Mesenchymal stem cell (in vitro differentiated cells and primary cell): ENCODE results near the gene BUD31.

Experiments
- DNase-seq: peaks from one replicate; pipeline ENCODE4 v3.0.0-alpha.2; 2013
- H2AFZ ChIP-seq: one replicate; pipeline ENCODE4 v1.6.1; 2013; ENCODE audit warnings: low read depth, mild to moderate bottlenecking, control low read depth, inconsistent platforms, low read length, moderate library complexity
- H2AK5ac ChIP-seq: 2 replicates; pipeline ENCODE4 v1.6.1; 2013; ENCODE audit warnings: low read length, moderate library complexity, mild to moderate bottlenecking, inconsistent platforms; ENCODE audit not compliant: severe bottlenecking
- H2BK120ac ChIP-seq: one replicate; pipeline ENCODE4 v1.6.1; 2013; ENCODE audit warnings: low read depth, mild to moderate bottlenecking, inconsistent platforms, low read length, moderate library complexity
- H2BK12ac ChIP-seq, 2 experiments: one replicate each; pipeline ENCODE4 v1.6.1; 2013; ENCODE audit warnings: inconsistent platforms in 2 of 2, low read length in 2 of 2, mild to moderate bottlenecking in 2 of 2, moderate library complexity in 2 of 2, control low read depth in 1 of 2
- H2BK15ac ChIP-seq: one replicate; pipeline ENCODE4 v1.6.1; 2013; ENCODE audit warnings: mild to moderate bottlenecking, low read depth, inconsistent platforms; ENCODE audit not compliant: poor library complexity, severe bottlenecking
- H2BK5ac ChIP-seq: 2 replicates; pipeline ENCODE4 v1.6.1; 2013; ENCODE audit warnings: low read depth, mild to moderate bottlenecking, low read length, control low read depth, inconsistent platforms; ENCODE audit not compliant: poor library complexity, severe bottlenecking
- H3K14ac ChIP-seq, 2 experiments: one replicate each; pipeline ENCODE4 v1.6.1; 2013; ENCODE audit warnings: inconsistent platforms in 2 of 2, low read length in 2 of 2, control low read depth in 1 of 2, mild to moderate bottlenecking in 1 of 2, moderate library complexity in 1 of 2
- H3K18ac ChIP-seq, 2 experiments: one replicate each; pipeline ENCODE4 v1.6.1; 2013; ENCODE audit warnings: inconsistent platforms in 2 of 2, low read length in 2 of 2, control low read depth in 1 of 2, low read depth in 1 of 2, mild to moderate bottlenecking in 1 of 2
- H3K23ac ChIP-seq, 2 experiments: one replicate each; pipeline ENCODE4 v1.6.1; 2013; ENCODE audit warnings: inconsistent platforms in 2 of 2, low read length in 2 of 2, mild to moderate bottlenecking in 2 of 2, moderate library complexity in 2 of 2, control low read depth in 1 of 2
- H3K27ac ChIP-seq: 2 replicates; pipeline ENCODE4 v1.5.1; 2013; ENCODE audit warnings: mild to moderate bottlenecking, moderate library complexity, low read length, control low read depth, inconsistent platforms; ENCODE audit not compliant: poor library complexity, severe bottlenecking
- H3K27me3 ChIP-seq, 2 experiments: 2 replicates each; pipeline versions ENCODE4 v1.6.1 to v1.7.0; 2013; ENCODE audit warnings: low read length in 2 of 2, mild to moderate bottlenecking in 2 of 2, moderate library complexity in 2 of 2, control low read depth in 1 of 2, inconsistent platforms in 1 of 2; ENCODE audit not compliant: control insufficient read depth in 1 of 2, insufficient read depth in 1 of 2
- H3K36me3 ChIP-seq, 2 experiments: 2 replicates each; pipeline versions ENCODE4 v1.6.1 to v1.7.0; 2013; ENCODE audit warnings: low read length in 2 of 2, control low read depth in 1 of 2, inconsistent platforms in 1 of 2, low read depth in 1 of 2, mild to moderate bottlenecking in 1 of 2; ENCODE audit not compliant: insufficient read depth in 2 of 2, control insufficient read depth in 1 of 2
- H3K4ac ChIP-seq, 2 experiments: one replicate each; pipeline ENCODE4 v1.6.1; 2013; ENCODE audit warnings: inconsistent platforms in 2 of 2, low read length in 2 of 2, mild to moderate bottlenecking in 2 of 2, moderate library complexity in 2 of 2, control low read depth in 1 of 2, low read depth in 1 of 2
- H3K4me1 ChIP-seq: 2 replicates; pipeline ENCODE4 v1.6.1; 2013; ENCODE audit warnings: low read depth, low read length, control low read depth; ENCODE audit not compliant: control insufficient read depth, insufficient read depth
- H3K4me2 ChIP-seq: 2 replicates; pipeline ENCODE4 v1.6.1; 2013; ENCODE audit warnings: low read length, mild to moderate bottlenecking, inconsistent platforms; ENCODE audit not compliant: poor library complexity, severe bottlenecking
- H3K4me3 ChIP-seq, 2 experiments: 2 replicates each; pipeline versions ENCODE4 v1.5.1 to v1.7.0; 2013; ENCODE audit warnings: low read length in 2 of 2, mild to moderate bottlenecking in 2 of 2, control low read depth in 1 of 2, low read depth in 1 of 2; ENCODE audit not compliant: insufficient read depth in 1 of 2
- H3K79me1 ChIP-seq: replicated peaks from 2 replicates; pipeline ENCODE4 v1.6.1; 2013; ENCODE audit warnings: mild to moderate bottlenecking, control low read depth, low read length, inconsistent platforms; ENCODE audit not compliant: poor library complexity, severe bottlenecking
- H3K9ac ChIP-seq: 2 replicates; pipeline ENCODE4 v1.7.0; 2013; ENCODE audit warnings: mild to moderate bottlenecking, low read length, moderate library complexity
- H3K9me3 ChIP-seq: 2 replicates; pipeline ENCODE4 v1.7.0; 2013; ENCODE audit warnings: mild to moderate bottlenecking, low read length; ENCODE audit not compliant: control insufficient read depth
- H4K8ac ChIP-seq: one replicate; pipeline ENCODE4 v1.6.1; 2013; ENCODE audit warnings: inconsistent platforms, mild to moderate bottlenecking, low read length, moderate library complexity
- H4K91ac ChIP-seq: one replicate; pipeline ENCODE4 v1.6.1; 2013; ENCODE audit warnings: mild to moderate bottlenecking, low read length, inconsistent platforms
- WGBS: methylation state at CpG from one replicate; pipeline ENCODE4 v1.1.7; 2013; ENCODE audit warnings: mixed read lengths; 5-methylcytosine and 5-hydroxymethylcytosine counted together

Gene BUD31

GRCh38 chr7:99404235-99404976, 4.4 kb upstream of the BUD31 start:
- Histone ChIP-seq H3K4me3 (peak overlapping the region in 1 of 2 experiments; percentile 22), H3K4me2 (no peak overlapping the region), H3K9me3 (no peaks in the 10 kb centered on the region), H4K91ac (no peak overlapping the region), H3K27me3 (no peaks in the 10 kb centered on the region), H4K8ac (no peak overlapping the region), H2BK12ac (no peak overlapping the region), H3K4me1 (peaks cover 19% of the 10 kb centered on the region), H3K79me1 (peaks cover 30% of the 10 kb centered on the region), H3K36me3 (peaks cover 42 to 51% of the 10 kb centered on the region in 2 experiments), H2AFZ (no peak overlapping the region), H3K14ac (no peak overlapping the region), H3K4ac (no peak overlapping the region), H3K27ac (no peak overlapping the region), H3K18ac (no peak overlapping the region), H2BK5ac (no peak overlapping the region), H2BK120ac (no peak overlapping the region), H2BK15ac (no peak overlapping the region), H3K9ac (peak overlapping the region; percentile 42), H2AK5ac (no peak overlapping the region), H3K23ac (no peak overlapping the region)
- peak; percentile 37 for DNase-seq
- 91% methylated on average over 18 of the region's 18 CpGs for WGBS

GRCh38 chr7:99404977-99405320, 3.8 kb upstream of the BUD31 start:
- H3K14ac ChIP-seq, result no peak overlapping the region
- peaks cover 19% of the 10 kb centered on the region for H3K4me1 ChIP-seq
- H3K27me3 ChIP-seq, result no peaks in the 10 kb centered on the region
- H4K91ac ChIP-seq, result no peak overlapping the region
- H2AK5ac ChIP-seq, result no peak overlapping the region
- no peak overlapping the region for H4K8ac ChIP-seq
- WGBS, result 97% methylated on average over 10 of the region's 10 CpGs
- no peak overlapping the region for H3K4me2 ChIP-seq
- no peak overlapping the region for H2BK120ac ChIP-seq
- no peaks in the 10 kb centered on the region for H3K9me3 ChIP-seq
- H3K79me1 ChIP-seq, result peaks cover 27% of the 10 kb centered on the region
- no peak overlapping the region for H2AFZ ChIP-seq
- no peak overlapping the region for H2BK5ac ChIP-seq
- no peak overlapping the region for H3K18ac ChIP-seq
- H2BK15ac ChIP-seq, result no peak overlapping the region
- H2BK12ac ChIP-seq, result no peak overlapping the region
- no peak overlapping the region for H3K27ac ChIP-seq
- H3K4me3 ChIP-seq, result peak overlapping the region in 1 of 2 experiments; percentile 22
- H3K9ac ChIP-seq, result peak overlapping the region; percentile 20
- DNase-seq, result no peak
- H3K36me3 ChIP-seq, result peaks cover 37 to 46% of the 10 kb centered on the region in 2 experiments
- no peak overlapping the region for H3K4ac ChIP-seq
- no peak overlapping the region for H3K23ac ChIP-seq

GRCh38 chr7:99406557-99406956, 2.2 kb upstream of the BUD31 start:
- Histone ChIP-seq H2BK120ac (no peak overlapping the region), H3K4me1 (peaks cover 21% of the 10 kb centered on the region), H2BK5ac (no peak overlapping the region), H4K8ac (no peak overlapping the region), H3K27ac (no peak overlapping the region), H3K27me3 (no peaks in the 10 kb centered on the region), H3K18ac (no peak overlapping the region), H2BK15ac (no peak overlapping the region), H2AK5ac (no peak overlapping the region), H3K79me1 (peaks cover 18% of the 10 kb centered on the region), H3K23ac (no peak overlapping the region), H3K14ac (no peak overlapping the region), H3K4ac (no peak overlapping the region), H3K9me3 (no peaks in the 10 kb centered on the region), H3K4me2 (no peak overlapping the region), H2BK12ac (no peak overlapping the region), H2AFZ (no peak overlapping the region), H3K4me3 (peak overlapping the region in 1 of 2 experiments; percentile 99), H4K91ac (no peak overlapping the region), H3K9ac (peak overlapping the region; percentile 100), H3K36me3 (peaks cover 36 to 37% of the 10 kb centered on the region in 2 experiments)
- WGBS, result 67% methylated on average over 1 of the region's 1 CpG
- DNase-seq, result no peak

- Histone ChIP-seq H2BK12ac (peak overlapping the region in 1 of 2 experiments; percentile 23), H3K79me1 (peaks cover 12% of the 10 kb centered on the region), H2BK15ac (no peak overlapping the region), H2BK5ac (peak overlapping the region; percentile 21), H3K9ac (peak overlapping the region; percentile 100), H3K36me3 (peaks cover 31 to 41% of the 10 kb centered on the region in 2 experiments), H2AK5ac (peak overlapping the region; percentile 76), H3K27me3 (no peaks in the 10 kb centered on the region), H3K4ac (peak overlapping the region; percentile 69 to 96), H3K4me2 (peak overlapping the region; percentile 84), H3K27ac (peak overlapping the region; percentile 75), H3K4me3 (peak overlapping the region; percentile 86 to 99), H2BK120ac (peak overlapping the region; percentile 8), H2AFZ (peak overlapping the region; percentile 32), H4K8ac (peak overlapping the region; percentile 71), H4K91ac (peak overlapping the region; percentile 79), H3K9me3 (no peaks in the 10 kb centered on the region), H3K18ac (peak overlapping the region; percentile 47 to 76), H3K4me1 (peaks cover 21% of the 10 kb centered on the region), H3K14ac (peak overlapping the region in 1 of 2 experiments; percentile 61), H3K23ac (no peak overlapping the region)
- DNase-seq, result peak; percentile 82
- under 1% methylated on average over 28 of the region's 28 CpGs for WGBS
Measured at GRCh38 chr7:99407872-99408378, 844 bp upstream of the BUD31 start.
